Measurements from ENCODE around the gene CAPN10. TPM values are rescaled to one million over a fixed set of nuclear protein-coding genes. Genes with fewer than 3 reads are reported as not detected.

The CAPN10 gene
- total and polyA plus RNA-seq, 2 donors (not counting 3 experiments of a cell fraction or from before 2014, with no cell fraction given): 25.2 to 39.9 TPM

DNA sequence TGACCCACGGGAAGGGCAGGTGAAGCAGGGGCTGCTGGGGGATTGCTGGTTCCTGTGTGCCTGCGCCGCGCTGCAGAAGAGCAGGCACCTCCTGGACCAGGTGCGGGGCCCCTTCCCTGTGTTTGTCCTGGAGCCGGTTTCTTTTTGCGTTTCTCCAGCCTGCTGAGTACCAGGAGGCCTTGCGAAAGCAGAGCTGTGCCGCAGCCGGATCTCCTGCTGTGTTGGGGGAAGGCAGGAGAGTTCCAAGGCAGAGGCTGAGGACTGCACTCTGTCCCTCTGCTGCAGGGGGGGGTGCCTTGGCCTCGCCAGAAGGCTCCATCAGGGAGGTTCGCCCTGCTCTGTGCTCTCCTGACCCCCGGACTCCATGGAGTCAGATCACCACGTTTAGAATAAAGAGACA is 2.8 kb downstream of the CAPN10 start:
- Histone ChIP-seq H3K4me1 (ENCODE audit: control insufficient read depth, extremely low read depth, insufficient read depth, low read length) (peaks cover 17% of the 10 kb centered on the region), H3K27ac (ENCODE audit: insufficient read depth, low read depth, low read length) (no peak overlapping the region), H4K20me1 (replicated peaks; ENCODE audit: control insufficient read depth, extremely low read depth, insufficient read depth, low read length) (no peaks in the 10 kb centered on the region), H3K4me2 (ENCODE audit: insufficient read depth, low read length) (no peak overlapping the region), H3K9me1 (replicated peaks; ENCODE audit: control insufficient read depth, extremely low read depth, insufficient read depth, low read length) (no peaks in the 10 kb centered on the region), H3K4me3 (replicated peaks in 1 of 3; ENCODE audit: insufficient read depth in 1 of 3, low read depth in 1 of 3, low read length in 3 of 3) (no peak overlapping the region), H3K9ac (replicated peaks; ENCODE audit: extremely low read depth, insufficient read depth, low read length) (no peak overlapping the region), H3K27me3 (ENCODE audit: control insufficient read depth in 2 of 2, insufficient read depth in 2 of 2, low read length in 2 of 2) (no peaks in the 10 kb centered on the region), H3K79me2 (ENCODE audit: control insufficient read depth, insufficient read depth, low read length) (peaks cover 53% of the 10 kb centered on the region), H2AFZ (ENCODE audit: low read depth, low read length) (no peak overlapping the region), H3K9me3 (replicated peaks; ENCODE audit: control insufficient read depth, insufficient read depth, low read length) (no peaks in the 10 kb centered on the region), H3K36me3 (ENCODE audit: control insufficient read depth in 2 of 2, extremely low read depth in 1 of 2, insufficient read depth in 2 of 2, low read length in 2 of 2) (peaks cover 2 to 20% of the 10 kb centered on the region in 2 experiments)
- TF ChIP-seq, protein P1, sequence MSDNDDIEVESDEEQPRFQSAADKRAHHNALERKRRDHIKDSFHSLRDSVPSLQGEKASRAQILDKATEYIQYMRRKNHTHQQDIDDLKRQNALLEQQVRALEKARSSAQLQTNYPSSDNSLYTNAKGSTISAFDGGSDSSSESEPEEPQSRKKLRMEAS (IDR thresholded peaks at IDR 0.05; ENCODE audit: insufficient read depth, insufficient read length): no peak
- TF ChIP-seq MYC (IDR thresholded peaks at IDR 0.05; ENCODE audit: low read depth, low read length): no peak
- no peak for TF ChIP-seq CTCF (IDR thresholded peaks at IDR 0.05; ENCODE audit: extremely low read depth in 1 of 2, insufficient read depth in 1 of 2, low read depth in 1 of 2, low read length in 2 of 2)
- TF ChIP-seq JUN (IDR thresholded peaks at IDR 0.05; ENCODE audit: borderline replicate concordance, insufficient read depth, insufficient read length, low read depth): no peak
- TF ChIP-seq FOS (IDR thresholded peaks at IDR 0.05; ENCODE audit: borderline replicate concordance, insufficient read depth, low read length): no peak
- no peak for TF ChIP-seq GATA2 (IDR thresholded peaks at IDR 0.05; ENCODE audit: insufficient read depth, insufficient read length, low read depth, low read length)
- TF ChIP-seq POLR2A (IDR thresholded peaks at IDR 0.05; ENCODE audit: low read depth, low read length): no peak
- TF ChIP-seq EZH2 (IDR thresholded peaks at IDR 0.05; ENCODE audit: borderline replicate concordance, low read depth, low read length, severe bottlenecking): no peak
- no peak for TF ChIP-seq POLR2AphosphoS5 (IDR thresholded peaks at IDR 0.05; ENCODE audit: insufficient read depth, low read depth, low read length)
- DNase-seq (ENCODE audit: low read depth, low spot score) (no peak), FAIRE-seq (no peak)
- no TSS peak for BruUV-seq (replicated peaks)
- CTCF ChIA-PET: interaction anchor here (0.7 to 5.3 kb wide), 3 partner anchors 23 to 75 kb away, joined by 3 to 47 read pairs (median 4); no protein-coding TSS in a partner anchor
- dilution Hi-C loops (cut with MboI; ENCODE audit: extremely low pct_ligation_motif_present, low sequenced_read_pairs): no loop called here
- intact Hi-C loops (cut with micrococcal nuclease): no loop called here
- POLR2A ChIA-PET: no interaction called here

Measured in endothelial cell of umbilical vein (primary cell).